ENCODE results near the gene PCDHA13.

The PCDHA13 gene

GRCh38 chr5:140926443-140927227 is 44.7 kb downstream of the PCDHA13 start:
- Histone ChIP-seq H3K4me3 (ENCODE audit: insufficient read depth, low read depth, low read length) (peak overlapping the region; percentile 46), H3K36me3 (ENCODE audit: control insufficient read depth, insufficient read depth, low read length) (no peaks in the 10 kb centered on the region), H3K9me3 (ENCODE audit: control insufficient read depth, low read length) (no peaks in the 10 kb centered on the region), H3K27ac (ENCODE audit: insufficient read depth, low read depth, low read length, poor library complexity, severe bottlenecking) (no peak overlapping the region), H3K4me1 (ENCODE audit: control insufficient read depth, insufficient read depth, low read length) (no peaks in the 10 kb centered on the region), H3K27me3 (ENCODE audit: control insufficient read depth, insufficient read depth, low read length, poor library complexity, severe bottlenecking) (peaks cover 41% of the 10 kb centered on the region)
- WGBS, 2 experiments, result 3 to 4% methylated on average over 74 of the region's 74 CpGs

- Histone ChIP-seq H3K27me3 (ENCODE audit: control insufficient read depth, insufficient read depth, low read length, poor library complexity, severe bottlenecking) (peaks cover 41% of the 10 kb centered on the region), H3K27ac (ENCODE audit: insufficient read depth, low read depth, low read length, poor library complexity, severe bottlenecking) (no peak overlapping the region), H3K4me3 (ENCODE audit: insufficient read depth, low read depth, low read length) (peak overlapping the region; percentile 46), H3K4me1 (ENCODE audit: control insufficient read depth, insufficient read depth, low read length) (no peaks in the 10 kb centered on the region), H3K9me3 (ENCODE audit: control insufficient read depth, low read length) (no peaks in the 10 kb centered on the region), H3K36me3 (ENCODE audit: control insufficient read depth, insufficient read depth, low read length) (no peaks in the 10 kb centered on the region)
- 37 to 49% methylated on average over 26 of the region's 26 CpGs for WGBS, 2 experiments
Measured at GRCh38 chr5:140927228-140927573, 45.3 kb downstream of the PCDHA13 start.

Measured in ectodermal cell (in vitro differentiated cells).